DND-41 (cell line): Measurements from ENCODE around the gene COA8.

ENCODE experiments used
- EZH2 ChIP-seq: IDR thresholded peaks from 3 replicates; pipeline ENCODE4 v1.6.1; 2012; ENCODE audit warnings: borderline replicate concordance, low read depth, mild to moderate bottlenecking, moderate library complexity, low read length, inconsistent platforms; ENCODE audit not compliant: severe bottlenecking
- TF ChIP-seq, protein P1 (sequence below): IDR thresholded peaks from 2 replicates; pipeline ENCODE4 v1.5.1; 2012; ENCODE audit warnings: borderline replicate concordance, low read length, moderate library complexity, mild to moderate bottlenecking; ENCODE audit not compliant: poor library complexity, severe bottlenecking; ENCODE audit errors: extremely low read depth

DNA sequence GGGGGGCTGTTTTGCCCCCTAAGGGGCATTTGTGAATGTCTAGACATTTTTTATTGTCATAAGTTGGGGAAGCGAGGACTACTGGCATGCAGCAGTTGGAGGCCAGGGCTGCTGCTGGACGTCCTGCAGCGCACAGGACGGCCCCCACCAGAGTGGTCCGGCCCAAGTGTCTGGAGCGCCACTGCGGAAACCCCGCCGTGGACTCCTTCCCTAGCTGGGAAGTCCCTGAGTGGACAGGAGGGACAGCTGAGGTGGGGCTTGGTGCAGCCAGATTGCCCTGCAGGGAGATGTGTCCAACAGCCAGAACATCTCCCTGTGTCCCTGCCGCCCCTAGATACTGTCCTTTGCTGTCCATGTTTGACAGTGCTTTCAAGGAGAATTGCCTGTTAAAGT, 45.6 kb upstream of the COA8 start:
- TF ChIP-seq, protein P1, sequence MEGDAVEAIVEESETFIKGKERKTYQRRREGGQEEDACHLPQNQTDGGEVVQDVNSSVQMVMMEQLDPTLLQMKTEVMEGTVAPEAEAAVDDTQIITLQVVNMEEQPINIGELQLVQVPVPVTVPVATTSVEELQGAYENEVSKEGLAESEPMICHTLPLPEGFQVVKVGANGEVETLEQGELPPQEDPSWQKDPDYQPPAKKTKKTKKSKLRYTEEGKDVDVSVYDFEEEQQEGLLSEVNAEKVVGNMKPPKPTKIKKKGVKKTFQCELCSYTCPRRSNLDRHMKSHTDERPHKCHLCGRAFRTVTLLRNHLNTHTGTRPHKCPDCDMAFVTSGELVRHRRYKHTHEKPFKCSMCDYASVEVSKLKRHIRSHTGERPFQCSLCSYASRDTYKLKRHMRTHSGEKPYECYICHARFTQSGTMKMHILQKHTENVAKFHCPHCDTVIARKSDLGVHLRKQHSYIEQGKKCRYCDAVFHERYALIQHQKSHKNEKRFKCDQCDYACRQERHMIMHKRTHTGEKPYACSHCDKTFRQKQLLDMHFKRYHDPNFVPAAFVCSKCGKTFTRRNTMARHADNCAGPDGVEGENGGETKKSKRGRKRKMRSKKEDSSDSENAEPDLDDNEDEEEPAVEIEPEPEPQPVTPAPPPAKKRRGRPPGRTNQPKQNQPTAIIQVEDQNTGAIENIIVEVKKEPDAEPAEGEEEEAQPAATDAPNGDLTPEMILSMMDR = no peak
- no peak for TF ChIP-seq EZH2
